ENCODE data around the gene FBXO7.

The FBXO7 gene

GRCh38 chr22:32531931-32532819, 57.6 kb downstream of the FBXO7 start:
- no peaks in the 10 kb centered on the region for H3K4me1 ChIP-seq (ENCODE audit: control insufficient read depth in 1 of 2, insufficient read depth in 1 of 2, low read depth in 1 of 2, low read length in 1 of 2)
- no peaks in the 10 kb centered on the region for H3K27me3 ChIP-seq
- no peaks in the 10 kb centered on the region for H3K36me3 ChIP-seq
- no peaks in the 10 kb centered on the region for H3K9me3 ChIP-seq
- H3K27ac ChIP-seq: no peak overlapping the region
- TF ChIP-seq CTCF (IDR thresholded peaks at IDR 0.05): no peak
- no peak overlapping the region for H3K4me3 ChIP-seq (ENCODE audit: low read depth in 1 of 2, low read length in 1 of 2)

- TF ChIP-seq CTCF (IDR thresholded peaks at IDR 0.05): no peak
- Histone ChIP-seq H3K4me3 (ENCODE audit: low read depth in 1 of 2, low read length in 1 of 2) (no peak overlapping the region), H3K27me3 (no peaks in the 10 kb centered on the region), H3K4me1 (ENCODE audit: control insufficient read depth in 1 of 2, insufficient read depth in 1 of 2, low read depth in 1 of 2, low read length in 1 of 2) (no peaks in the 10 kb centered on the region), H3K36me3 (no peaks in the 10 kb centered on the region), H3K9me3 (no peaks in the 10 kb centered on the region), H3K27ac (no peak overlapping the region)
Observed at GRCh38 chr22:32532820-32533128, 58.2 kb downstream of the FBXO7 start.

GRCh38 chr22:32533265-32534111, 58.9 kb downstream of the FBXO7 start:
- Histone ChIP-seq H3K27me3 (no peaks in the 10 kb centered on the region), H3K4me3 (ENCODE audit: low read depth in 1 of 2, low read length in 1 of 2) (no peak overlapping the region), H3K4me1 (ENCODE audit: control insufficient read depth in 1 of 2, insufficient read depth in 1 of 2, low read depth in 1 of 2, low read length in 1 of 2) (no peaks in the 10 kb centered on the region), H3K9me3 (no peaks in the 10 kb centered on the region), H3K36me3 (no peaks in the 10 kb centered on the region), H3K27ac (no peak overlapping the region)
- no peak for TF ChIP-seq CTCF (IDR thresholded peaks at IDR 0.05)

GRCh38 chr22:32534252-32535235, 59.9 kb downstream of the FBXO7 start:
- H3K9me3 ChIP-seq: no peaks in the 10 kb centered on the region
- TF ChIP-seq CTCF (IDR thresholded peaks at IDR 0.05): no peak
- H3K27me3 ChIP-seq: no peaks in the 10 kb centered on the region
- no peak overlapping the region for H3K27ac ChIP-seq
- H3K36me3 ChIP-seq: no peaks in the 10 kb centered on the region
- no peak overlapping the region for H3K4me3 ChIP-seq (ENCODE audit: low read depth in 1 of 2, low read length in 1 of 2)
- H3K4me1 ChIP-seq (ENCODE audit: control insufficient read depth in 1 of 2, insufficient read depth in 1 of 2, low read depth in 1 of 2, low read length in 1 of 2): no peaks in the 10 kb centered on the region

GRCh38 chr22:32535531-32536190, 61.0 kb downstream of the FBXO7 start:
- peaks cover 5% of the 10 kb centered on the region for H3K27me3 ChIP-seq
- no peaks in the 10 kb centered on the region for H3K4me1 ChIP-seq (ENCODE audit: control insufficient read depth in 1 of 2, insufficient read depth in 1 of 2, low read depth in 1 of 2, low read length in 1 of 2)
- H3K27ac ChIP-seq: no peak overlapping the region

More at GRCh38 chr22:32535531-32536190, 61.0 kb downstream of the FBXO7 start:
- Histone ChIP-seq H3K4me3 (ENCODE audit: low read depth in 1 of 2, low read length in 1 of 2) (no peak overlapping the region), H3K36me3 (no peaks in the 10 kb centered on the region), H3K9me3 (no peaks in the 10 kb centered on the region)
- no peak for TF ChIP-seq CTCF (IDR thresholded peaks at IDR 0.05)
